ENCODE measurements around the gene STX12.
A peak's percentile ranks its signal among the peaks of the same experiment; 100 is the strongest.

DNA sequence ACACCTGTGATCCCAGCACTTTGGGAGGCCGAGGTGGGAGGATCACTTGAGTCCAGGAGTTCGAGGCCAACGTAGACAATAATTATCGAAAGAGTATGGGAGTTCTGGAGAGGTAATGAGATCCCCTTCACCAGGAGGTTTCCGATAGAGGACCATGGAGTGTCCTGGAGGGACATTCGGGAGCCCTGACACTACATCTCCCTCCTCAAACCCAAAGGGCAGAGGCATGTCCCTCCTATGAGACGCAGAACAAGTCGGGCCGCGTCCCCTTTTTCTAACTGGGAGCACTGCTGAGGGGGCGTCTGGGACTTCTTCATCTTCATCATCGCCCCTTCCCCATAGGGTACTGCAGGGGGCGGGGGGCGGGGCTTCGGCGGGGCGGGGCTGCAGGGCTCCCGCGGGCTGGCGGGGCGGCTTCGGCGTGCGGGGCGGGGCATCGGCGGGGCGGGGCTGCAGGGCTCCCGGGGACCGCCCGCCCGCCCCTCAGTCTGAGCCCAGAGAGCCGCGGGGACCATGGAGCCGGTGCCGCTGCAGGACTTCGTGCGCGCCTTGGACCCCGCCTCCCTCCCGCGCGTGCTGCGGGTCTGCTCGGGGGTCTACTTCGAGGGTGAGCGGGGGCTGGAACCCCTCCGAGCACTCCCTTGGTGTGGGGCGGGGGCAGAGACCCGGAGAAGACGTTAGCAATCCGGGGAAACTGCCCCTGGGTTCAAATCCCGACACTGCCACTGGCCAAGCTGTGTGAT lies 99.2 kb downstream of the STX12 start, which contains the start of gene THEMIS2:
- no peak for TF ChIP-seq MEF2A (IDR thresholded peaks at IDR 0.05; ENCODE audit: borderline replicate concordance, low read depth)
- no peak for TF ChIP-seq EP300 (IDR thresholded peaks at IDR 0.05; ENCODE audit: borderline replicate concordance in 1 of 2, low read depth in 1 of 2, low read length in 1 of 2)
- TF ChIP-seq, protein P1, sequence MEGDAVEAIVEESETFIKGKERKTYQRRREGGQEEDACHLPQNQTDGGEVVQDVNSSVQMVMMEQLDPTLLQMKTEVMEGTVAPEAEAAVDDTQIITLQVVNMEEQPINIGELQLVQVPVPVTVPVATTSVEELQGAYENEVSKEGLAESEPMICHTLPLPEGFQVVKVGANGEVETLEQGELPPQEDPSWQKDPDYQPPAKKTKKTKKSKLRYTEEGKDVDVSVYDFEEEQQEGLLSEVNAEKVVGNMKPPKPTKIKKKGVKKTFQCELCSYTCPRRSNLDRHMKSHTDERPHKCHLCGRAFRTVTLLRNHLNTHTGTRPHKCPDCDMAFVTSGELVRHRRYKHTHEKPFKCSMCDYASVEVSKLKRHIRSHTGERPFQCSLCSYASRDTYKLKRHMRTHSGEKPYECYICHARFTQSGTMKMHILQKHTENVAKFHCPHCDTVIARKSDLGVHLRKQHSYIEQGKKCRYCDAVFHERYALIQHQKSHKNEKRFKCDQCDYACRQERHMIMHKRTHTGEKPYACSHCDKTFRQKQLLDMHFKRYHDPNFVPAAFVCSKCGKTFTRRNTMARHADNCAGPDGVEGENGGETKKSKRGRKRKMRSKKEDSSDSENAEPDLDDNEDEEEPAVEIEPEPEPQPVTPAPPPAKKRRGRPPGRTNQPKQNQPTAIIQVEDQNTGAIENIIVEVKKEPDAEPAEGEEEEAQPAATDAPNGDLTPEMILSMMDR (IDR thresholded peaks at IDR 0.05): no peak
- TF ChIP-seq REST (IDR thresholded peaks at IDR 0.05; ENCODE audit: low read depth, low read length): no peak
- TF ChIP-seq NFIC (IDR thresholded peaks at IDR 0.05; ENCODE audit: borderline replicate concordance): no peak
- TF ChIP-seq POLR2AphosphoS5 (IDR thresholded peaks at IDR 0.05; ENCODE audit: low read depth, low read length): 0 out of 2 replicates have a peak, but pooled peaks have one; percentile 25
- no peak for TF ChIP-seq SMC3 (IDR thresholded peaks at IDR 0.05; ENCODE audit: low read depth, low read length)
- no peak for TF ChIP-seq USF2 (IDR thresholded peaks at IDR 0.05; ENCODE audit: borderline replicate concordance, low read depth, low read length)
- peak; percentile 57 for TF ChIP-seq TAF1 (IDR thresholded peaks at IDR 0.05; ENCODE audit: borderline replicate concordance, low read depth, low read length)
- TF ChIP-seq EZH2phosphoT487 (IDR thresholded peaks at IDR 0.05; ENCODE audit: borderline replicate concordance, low read depth): no peak
- TF ChIP-seq, protein P2, sequence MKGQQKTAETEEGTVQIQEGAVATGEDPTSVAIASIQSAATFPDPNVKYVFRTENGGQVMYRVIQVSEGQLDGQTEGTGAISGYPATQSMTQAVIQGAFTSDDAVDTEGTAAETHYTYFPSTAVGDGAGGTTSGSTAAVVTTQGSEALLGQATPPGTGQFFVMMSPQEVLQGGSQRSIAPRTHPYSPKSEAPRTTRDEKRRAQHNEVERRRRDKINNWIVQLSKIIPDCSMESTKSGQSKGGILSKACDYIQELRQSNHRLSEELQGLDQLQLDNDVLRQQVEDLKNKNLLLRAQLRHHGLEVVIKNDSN (IDR thresholded peaks at IDR 0.05; ENCODE audit: borderline replicate concordance, low read depth): no peak
- TF ChIP-seq RAD21 (IDR thresholded peaks at IDR 0.05; ENCODE audit: low read length): no peak
- no peak for TF ChIP-seq FOXJ3 (CRISPR knock-in tag; IDR thresholded peaks at IDR 0.05)

Data from SK-N-SH (cell line).